Astrocyte (in vitro differentiated cells and primary cell): Measurements from ENCODE around the gene NGFR. TPM values are rescaled to one million over a fixed set of nuclear protein-coding genes. Genes with fewer than 3 reads are reported as not detected.

Experiments used
- DNase-seq: peaks from one replicate; pipeline ENCODE4 v3.0.0-alpha.2; 2010; ENCODE audit warnings: low read depth
- FAIRE-seq: peaks from 2 replicates; lab custom pipeline; 2011; peaks lifted over from hg19 to GRCh38; lab: Jason Lieb, UNC
- H2AFZ ChIP-seq: 2 replicates; pipeline ENCODE4 v1.6.0; 2012; ENCODE audit warnings: low read depth, low read length, inconsistent platforms
- H3K27ac ChIP-seq: 2 replicates; pipeline ENCODE4 v1.5.1; 2011; ENCODE audit warnings: low read depth, low read length, inconsistent platforms
- H3K27me3 ChIP-seq: 2 replicates; pipeline ENCODE4 v1.6.0; 2011; ENCODE audit warnings: low read length, inconsistent platforms; ENCODE audit not compliant: insufficient read depth
- H3K36me3 ChIP-seq: 2 replicates; pipeline ENCODE4 v1.5.1; 2011; ENCODE audit warnings: low read length, inconsistent platforms; ENCODE audit not compliant: insufficient read depth
- H3K4me1 ChIP-seq: 2 replicates; pipeline ENCODE4 v1.5.1; 2011; ENCODE audit warnings: low read length, inconsistent platforms; ENCODE audit not compliant: insufficient read depth
- H3K4me2 ChIP-seq: 2 replicates; pipeline ENCODE4 v1.6.0; 2012; ENCODE audit warnings: low read length, inconsistent platforms
- H3K4me3 ChIP-seq: 2 replicates; pipeline ENCODE4 v1.5.1; 2011; ENCODE audit warnings: low read depth, mild to moderate bottlenecking, low read length, inconsistent platforms; ENCODE audit not compliant: insufficient read depth
- H3K79me2 ChIP-seq: 2 replicates; pipeline ENCODE4 v1.6.0; 2012; ENCODE audit warnings: mild to moderate bottlenecking, low read length, inconsistent platforms; ENCODE audit not compliant: insufficient read depth
- H3K9ac ChIP-seq: 2 replicates; pipeline ENCODE4 v1.6.0; 2012; ENCODE audit warnings: mild to moderate bottlenecking, low read length, inconsistent platforms
- H3K9me3 ChIP-seq: 2 replicates; pipeline ENCODE4 v1.5.1; 2012; ENCODE audit warnings: low read depth, mild to moderate bottlenecking, low read length, inconsistent platforms; ENCODE audit not compliant: insufficient read depth
- H4K20me1 ChIP-seq: 2 replicates; pipeline ENCODE4 v1.6.0; 2012; ENCODE audit warnings: low read length, inconsistent platforms; ENCODE audit not compliant: insufficient read depth
- H3K27ac Mint-ChIP-seq: one replicate; pipeline ENCODE4 v1.8.0; 2021; ENCODE audit warnings: mild to moderate bottlenecking, mixed read lengths; ENCODE audit not compliant: unreplicated experiment
- H3K27me3 Mint-ChIP-seq: one replicate; pipeline ENCODE4 v1.8.0; 2021; ENCODE audit warnings: low read depth, mixed read lengths; ENCODE audit not compliant: unreplicated experiment
- H3K36me3 Mint-ChIP-seq: one replicate; pipeline ENCODE4 v1.8.0; 2021; ENCODE audit warnings: low read depth, mixed read lengths; ENCODE audit not compliant: unreplicated experiment
- H3K4me1 Mint-ChIP-seq: one replicate; pipeline ENCODE4 v1.8.0; 2021; ENCODE audit warnings: low read depth, mixed read lengths; ENCODE audit not compliant: unreplicated experiment
- H3K4me3 Mint-ChIP-seq: one replicate; pipeline ENCODE4 v1.8.0; 2021; ENCODE audit warnings: mild to moderate bottlenecking, moderate library complexity, mixed read lengths; ENCODE audit not compliant: unreplicated experiment
- H3K9me3 Mint-ChIP-seq: one replicate; pipeline ENCODE4 v1.8.0; 2021; ENCODE audit warnings: mild to moderate bottlenecking, mixed read lengths; ENCODE audit not compliant: unreplicated experiment
- EZH2 ChIP-seq: IDR thresholded peaks from 2 replicates; pipeline ENCODE4 v1.6.1; 2012; ENCODE audit warnings: mild to moderate bottlenecking, low read length, inconsistent platforms; ENCODE audit not compliant: insufficient read depth
- total RNA-seq: library from RNA; stranded (reverse); gene quantifications from 2 replicates; pipeline ENCODE4 v1.2.1, GENCODE V29; 2021
- TF ChIP-seq, protein P1 (sequence below): IDR thresholded peaks from 2 replicates; pipeline ENCODE4 v1.5.1; 2011; ENCODE audit warnings: low read depth, mild to moderate bottlenecking, inconsistent platforms, low read length, moderate library complexity; ENCODE audit not compliant: insufficient read depth

Gene NGFR
- total RNA-seq, 1 donor from 2014 or later, result 0.64 TPM

- Histone ChIP-seq H4K20me1 (no peaks in the 10 kb centered on the region), H3K36me3 (no peaks in the 10 kb centered on the region), H3K79me2 (no peaks in the 10 kb centered on the region), H3K4me3 (no peak overlapping the region), H3K9ac (no peak overlapping the region), H3K4me2 (no peak overlapping the region), H3K27me3 (peaks cover 45% of the 10 kb centered on the region), H3K27ac (no peak overlapping the region), H3K4me1 (no peaks in the 10 kb centered on the region), H2AFZ (no peak overlapping the region), H3K9me3 (no peaks in the 10 kb centered on the region)
- peaks cover 77% of the 10 kb centered on the region for H3K27me3 Mint-ChIP-seq
- peaks cover 2% of the 10 kb centered on the region for H3K4me1 Mint-ChIP-seq
- TF ChIP-seq, protein P1, sequence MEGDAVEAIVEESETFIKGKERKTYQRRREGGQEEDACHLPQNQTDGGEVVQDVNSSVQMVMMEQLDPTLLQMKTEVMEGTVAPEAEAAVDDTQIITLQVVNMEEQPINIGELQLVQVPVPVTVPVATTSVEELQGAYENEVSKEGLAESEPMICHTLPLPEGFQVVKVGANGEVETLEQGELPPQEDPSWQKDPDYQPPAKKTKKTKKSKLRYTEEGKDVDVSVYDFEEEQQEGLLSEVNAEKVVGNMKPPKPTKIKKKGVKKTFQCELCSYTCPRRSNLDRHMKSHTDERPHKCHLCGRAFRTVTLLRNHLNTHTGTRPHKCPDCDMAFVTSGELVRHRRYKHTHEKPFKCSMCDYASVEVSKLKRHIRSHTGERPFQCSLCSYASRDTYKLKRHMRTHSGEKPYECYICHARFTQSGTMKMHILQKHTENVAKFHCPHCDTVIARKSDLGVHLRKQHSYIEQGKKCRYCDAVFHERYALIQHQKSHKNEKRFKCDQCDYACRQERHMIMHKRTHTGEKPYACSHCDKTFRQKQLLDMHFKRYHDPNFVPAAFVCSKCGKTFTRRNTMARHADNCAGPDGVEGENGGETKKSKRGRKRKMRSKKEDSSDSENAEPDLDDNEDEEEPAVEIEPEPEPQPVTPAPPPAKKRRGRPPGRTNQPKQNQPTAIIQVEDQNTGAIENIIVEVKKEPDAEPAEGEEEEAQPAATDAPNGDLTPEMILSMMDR, result no peak
- FAIRE-seq (no peak), DNase-seq (no peak)
- H3K27ac Mint-ChIP-seq, result peak overlapping the region; percentile 53
- no peaks in the 10 kb centered on the region for H3K36me3 Mint-ChIP-seq
- peaks cover 7% of the 10 kb centered on the region for H3K9me3 Mint-ChIP-seq
- no peak overlapping the region for H3K4me3 Mint-ChIP-seq
These were observed 4.8 kb upstream of the NGFR start for GRCh38 chr17:49490276-49490675.

DNA sequence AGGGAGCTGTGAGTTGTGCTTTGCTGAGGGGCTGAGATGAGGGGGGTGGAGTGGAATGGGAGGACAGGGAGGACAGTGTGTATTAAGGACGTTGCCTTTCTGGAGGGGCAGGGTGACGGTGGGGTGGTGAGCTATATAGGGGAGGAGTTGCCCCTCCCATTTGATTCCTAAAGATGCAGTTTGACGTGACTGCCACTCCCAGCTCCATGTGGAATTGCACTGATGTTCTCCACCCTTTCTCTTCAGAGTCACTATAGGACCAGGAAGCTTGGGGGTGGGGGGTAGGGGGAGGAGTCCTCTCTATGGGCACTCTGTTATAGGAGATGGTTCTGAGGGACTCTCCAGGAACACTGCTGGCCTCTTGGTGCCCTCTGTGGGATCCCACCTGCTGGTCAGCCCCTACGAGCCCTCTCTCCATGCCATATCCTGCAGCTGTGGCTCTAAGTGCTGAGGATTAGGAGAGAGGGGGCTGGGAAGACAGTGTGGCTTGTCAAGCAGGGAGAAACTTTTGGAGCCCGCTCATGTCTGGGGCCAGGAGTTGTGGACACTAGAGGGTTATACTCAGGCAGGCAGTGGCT, 3.8 kb upstream of the NGFR start:
- peaks cover 44% of the 10 kb centered on the region for H3K27me3 ChIP-seq
- TF ChIP-seq, protein P1, result no peak
- TF ChIP-seq EZH2, result no peak
- FAIRE-seq (no peak), DNase-seq (no peak)
- H2AFZ ChIP-seq, result no peak overlapping the region
- H4K20me1 ChIP-seq, result no peaks in the 10 kb centered on the region
- H3K27me3 Mint-ChIP-seq, result peaks cover 75% of the 10 kb centered on the region
- no peaks in the 10 kb centered on the region for H3K36me3 Mint-ChIP-seq
- peak overlapping the region; percentile 47 for H3K27ac Mint-ChIP-seq
- H3K9me3 Mint-ChIP-seq, result peaks cover 7% of the 10 kb centered on the region
- no peak overlapping the region for H3K4me2 ChIP-seq
- H3K4me1 Mint-ChIP-seq, result peaks cover 2% of the 10 kb centered on the region
- no peaks in the 10 kb centered on the region for H3K9me3 ChIP-seq
- H3K4me1 ChIP-seq, result peaks cover 1% of the 10 kb centered on the region
- no peaks in the 10 kb centered on the region for H3K36me3 ChIP-seq
- no peak overlapping the region for H3K9ac ChIP-seq
- no peaks in the 10 kb centered on the region for H3K79me2 ChIP-seq
- no peak overlapping the region for H3K27ac ChIP-seq
- H3K4me3 ChIP-seq, result no peak overlapping the region
- H3K4me3 Mint-ChIP-seq, result no peak overlapping the region

GRCh38 chr17:49494399-49494985, 601 bp upstream of the NGFR start:
- Mint-ChIP-seq H3K36me3 (no peaks in the 10 kb centered on the region), H3K4me1 (no peaks in the 10 kb centered on the region), H3K27me3 (peaks cover 72% of the 10 kb centered on the region), H3K4me3 (no peak overlapping the region), H3K27ac (no peak overlapping the region), H3K9me3 (peaks cover 7% of the 10 kb centered on the region)
- Histone ChIP-seq H3K36me3 (no peaks in the 10 kb centered on the region), H3K4me3 (no peak overlapping the region), H3K27ac (no peak overlapping the region), H3K4me2 (peak overlapping the region; percentile 72), H3K9me3 (no peaks in the 10 kb centered on the region), H3K79me2 (no peaks in the 10 kb centered on the region), H3K4me1 (peaks cover 8% of the 10 kb centered on the region), H4K20me1 (peaks cover 8% of the 10 kb centered on the region), H3K27me3 (peaks cover 64% of the 10 kb centered on the region), H3K9ac (no peak overlapping the region), H2AFZ (peak overlapping the region; percentile 63)
- DNase-seq (no peak), FAIRE-seq (no peak)
- TF ChIP-seq, protein P1, result no peak
- TF ChIP-seq EZH2, result no peak
